NCI-H1417 (cell line): Measurements from ENCODE around the gene PARS2.

Experiments
- DNase-seq, 3 experiments: peaks; one replicate each; lab custom pipeline; 2025; lab: John Stamatoyannopoulos, UW

Gene PARS2

GRCh38 chr1:54764133-54764921, at the start of gene PARS2:
PARS2 (minus strand) TSS chr1:54764523; CDS start chr1:54759161, 5,362 bp downstream.
- DNase-seq = peak; percentile 98 to 100 (median 99)

- no peak for DNase-seq
Measured at GRCh38 chr1:54814126-54814498, 49.8 kb upstream of the PARS2 start.

- DNase-seq = no peak
Measured at GRCh38 chr1:54813485-54814125, 49.3 kb upstream of the PARS2 start.

GRCh38 chr1:54812801-54813484, 48.6 kb upstream of the PARS2 start:
- DNase-seq = no peak

GRCh38 chr1:54811739-54812655, 47.7 kb upstream of the PARS2 start:
- no peak for DNase-seq

- DNase-seq = no peak
Measured at GRCh38 chr1:54811066-54811465, 46.7 kb upstream of the PARS2 start.

- peak; percentile 39 to 75 (median 48) for DNase-seq
Measured at GRCh38 chr1:54810153-54810942, 46.0 kb upstream of the PARS2 start.

GRCh38 chr1:54809496-54810074, 45.3 kb upstream of the PARS2 start:
- DNase-seq = no peak

GRCh38 chr1:54808443-54809207, 44.3 kb upstream of the PARS2 start:
- no peak for DNase-seq

GRCh38 chr1:54807756-54808155, 43.4 kb upstream of the PARS2 start:
- DNase-seq = no peak

- DNase-seq = no peak
Measured at GRCh38 chr1:54806931-54807611, 42.7 kb upstream of the PARS2 start.

- DNase-seq = no peak
Measured at GRCh38 chr1:54805981-54806381, 41.7 kb upstream of the PARS2 start.

GRCh38 chr1:54805466-54805865, 41.1 kb upstream of the PARS2 start:
- no peak for DNase-seq

GRCh38 chr1:54804471-54805132, 40.3 kb upstream of the PARS2 start:
- no peak for DNase-seq

GRCh38 chr1:54803761-54804470, 39.6 kb upstream of the PARS2 start:
- no peak for DNase-seq

- no peak for DNase-seq
Measured at GRCh38 chr1:54800899-54801759, 36.8 kb upstream of the PARS2 start, which contains the start of gene TTC22. TTC22 (minus strand) TSS chr1:54801323; CDS start chr1:54801163, 160 bp downstream.
